SK-N-SH (cell line): ENCODE data around the gene PTK7.

Experiments used
- CTCF ChIP-seq: fragments of 200-600 bp; sonication (generic); IDR thresholded peaks from 2 replicates; pipeline ENCODE4 v1.6.1; 2017; ENCODE audit warnings: antibody characterized with exemption, mild to moderate bottlenecking, moderate library complexity
- FOXM1 ChIP-seq: IDR thresholded peaks from 2 replicates; pipeline ENCODE4 v1.4.0; 2012; ENCODE audit warnings: low read depth, mild to moderate bottlenecking
- MXI1 ChIP-seq: IDR thresholded peaks from 2 replicates; pipeline ENCODE4 v1.6.1; 2012; ENCODE audit warnings: mild to moderate bottlenecking, low read depth, low read length, improper control_type of control experiment
- NFIC ChIP-seq: IDR thresholded peaks from 2 replicates; pipeline ENCODE4 v1.4.0; 2012; ENCODE audit warnings: borderline replicate concordance
- POLR2AphosphoS5 ChIP-seq: IDR thresholded peaks from 2 replicates; pipeline ENCODE4 v1.6.1; 2012; ENCODE audit warnings: low read depth, low read length
- REST ChIP-seq: IDR thresholded peaks from 2 replicates; pipeline ENCODE4 v1.6.1; 2012; ENCODE audit warnings: mild to moderate bottlenecking, low read depth, low read length, moderate library complexity
- TEAD4 ChIP-seq: IDR thresholded peaks from 2 replicates; pipeline ENCODE4 v1.4.0; 2012; ENCODE audit warnings: mild to moderate bottlenecking, borderline replicate concordance; ENCODE audit not compliant: insufficient read depth
- USF2 ChIP-seq: fragments of 150-350 bp; IDR thresholded peaks from 2 replicates; pipeline ENCODE4 v1.6.1; 2017; ENCODE audit warnings: antibody characterized with exemption, low read length, low read depth, borderline replicate concordance
- YY1 ChIP-seq: IDR thresholded peaks from 2 replicates; pipeline ENCODE4 v1.4.0; 2012; ENCODE audit warnings: low read depth, mild to moderate bottlenecking

GRCh38 chr6:43075670-43076463 lies at the start of gene PTK7:
- TF ChIP-seq CTCF (no peak), TEAD4 (no peak), YY1 (no peak), USF2 (no peak), NFIC (no peak), FOXM1 (no peak), REST (no peak), POLR2AphosphoS5 (no peak), MXI1 (no peak)
